Posterior cingulate gyrus (tissue), 11 donors: Measurements from ENCODE around the gene NR5A1.

ENCODE experiments used
- DNase-seq, 10 donors: peaks; one replicate each; pipeline versions ENCODE4 v3.0.0 to v3.0.0-alpha.2; 2020 to 2021; ENCODE audit warnings: mixed read lengths in 3 of 10
- intact Hi-C: fragments of 100-400 bp; cut with DNase I; formaldehyde crosslinking; loops from one replicate; pipeline ENCODE4 v1.15.1; 2023

The NR5A1 gene

GRCh38 chr9:124450241-124450924, 56.8 kb downstream of the NR5A1 start, which contains the start of gene ADGRD2:
TSS of gene ADGRD2 (plus strand) at chr9:124450451. CDS start at chr9:124451667, 1,216 bp downstream.
- peak in 2 of 10 donors; percentile 40 to 73 for DNase-seq
- intact Hi-C loops: no loop called here

- peak in 2 of 10 donors; percentile 44 to 52 for DNase-seq
Observed at GRCh38 chr9:124449381-124450151, 57.6 kb downstream of the NR5A1 start.

GRCh38 chr9:124448019-124448418, 59.2 kb downstream of the NR5A1 start:
- intact Hi-C loops: no loop called here
- DNase-seq: peak in 2 of 10 donors; percentile 66 to 80

More at GRCh38 chr9:124449381-124450151, 57.6 kb downstream of the NR5A1 start:
- intact Hi-C loops: no loop called here

- intact Hi-C loops: no loop called here
- DNase-seq: peak in 2 of 10 donors; percentile 14 to 18
Observed at GRCh38 chr9:124447297-124447661, 59.9 kb downstream of the NR5A1 start.

GRCh38 chr9:124444166-124444565, 63.0 kb downstream of the NR5A1 start:
- DNase-seq: no peak
- intact Hi-C loops: no loop called here

- intact Hi-C loops: no loop called here
- DNase-seq: peak in 1 of 10 donors; percentile 3
Observed at GRCh38 chr9:124443625-124444024, 63.6 kb downstream of the NR5A1 start.

GRCh38 chr9:124442826-124443225, 64.4 kb downstream of the NR5A1 start:
- DNase-seq: peak in 2 of 10 donors; percentile 18 to 20

GRCh38 chr9:124442379-124442778, 64.8 kb downstream of the NR5A1 start:
- intact Hi-C loops: no loop called here
- no peak for DNase-seq

More at GRCh38 chr9:124442826-124443225, 64.4 kb downstream of the NR5A1 start:
- intact Hi-C loops: no loop called here

GRCh38 chr9:124441291-124441690, 65.9 kb downstream of the NR5A1 start:
- peak in 2 of 10 donors; percentile 24 to 77 for DNase-seq
- intact Hi-C loops: no loop called here

- intact Hi-C loops: no loop called here
- DNase-seq: peak in 2 of 10 donors; percentile 18 to 51
Observed at GRCh38 chr9:124440786-124441185, 66.4 kb downstream of the NR5A1 start.

- intact Hi-C loops: no loop called here
- peak in 2 of 10 donors; percentile 37 to 61 for DNase-seq
Observed at GRCh38 chr9:124439686-124440243, 67.4 kb downstream of the NR5A1 start.

- intact Hi-C loops: no loop called here
- DNase-seq: no peak
Observed at GRCh38 chr9:124439086-124439485, 68.1 kb downstream of the NR5A1 start.

- DNase-seq: peak in 1 of 10 donors; percentile 65
- intact Hi-C loops: no loop called here
Observed at GRCh38 chr9:124438091-124438490, 69.1 kb downstream of the NR5A1 start.

GRCh38 chr9:124437086-124437485, 70.1 kb downstream of the NR5A1 start:
- DNase-seq: no peak
- intact Hi-C loops: no loop called here

- no peak for DNase-seq
- intact Hi-C loops: no loop called here
Observed at GRCh38 chr9:124436320-124436719, 70.9 kb downstream of the NR5A1 start.
